IMR-90 (cell line): Measurements from ENCODE around the gene PAFAH1B1.

Experiments used
- CEBPB ChIP-seq: IDR thresholded peaks from 2 replicates; pipeline ENCODE4 v1.6.1; 2012; ENCODE audit warnings: low read depth, low read length, improper control_type of control experiment
- CHD1 ChIP-seq: IDR thresholded peaks from 2 replicates; pipeline ENCODE4 v1.6.1; 2012; ENCODE audit warnings: low read depth, low read length, improper control_type of control experiment
- CTCF ChIP-seq: conservative IDR thresholded peaks from 2 replicates; pipeline ENCODE4 v1.5.1; 2012; ENCODE audit warnings: mild to moderate bottlenecking, low read depth, low read length, improper control_type of control experiment
- ELK1 ChIP-seq: fragments of 150-350 bp; IDR thresholded peaks from 2 replicates; pipeline ENCODE4 v1.6.1; 2016; ENCODE audit warnings: low read depth, mild to moderate bottlenecking, low read length, moderate library complexity, borderline replicate concordance
- FOS ChIP-seq: fragments of 150-350 bp; IDR thresholded peaks from 2 replicates; pipeline ENCODE4 v1.6.1; 2016; ENCODE audit warnings: low read depth, low read length
- MAZ ChIP-seq: IDR thresholded peaks from 2 replicates; pipeline ENCODE4 v1.6.1; 2012; ENCODE audit warnings: low read depth, mild to moderate bottlenecking, low read length, improper control_type of control experiment, moderate library complexity, borderline replicate concordance
- MXI1 ChIP-seq: IDR thresholded peaks from 2 replicates; pipeline ENCODE4 v1.6.1; 2012; ENCODE audit warnings: low read depth, mild to moderate bottlenecking, low read length, moderate library complexity, borderline replicate concordance
- NFE2L2 ChIP-seq: fragments of 150-350 bp; IDR thresholded peaks from 2 replicates; pipeline ENCODE4 v1.6.1; 2016; ENCODE audit warnings: low read depth, mild to moderate bottlenecking, low read length
- POLR2A ChIP-seq: IDR thresholded peaks from 2 replicates; pipeline ENCODE4 v1.6.1; 2012; ENCODE audit warnings: mild to moderate bottlenecking, low read depth, low read length
- RAD21 ChIP-seq: IDR thresholded peaks from 2 replicates; pipeline ENCODE4 v1.6.1; 2012; ENCODE audit warnings: low read length, improper control_type of control experiment
- RFX5 ChIP-seq: IDR thresholded peaks from 2 replicates; pipeline ENCODE4 v1.8.0; 2012; ENCODE audit warnings: low read depth, mild to moderate bottlenecking, low read length, moderate library complexity
- SMC3 ChIP-seq: fragments of 150-350 bp; IDR thresholded peaks from 2 replicates; pipeline ENCODE4 v1.6.1; 2016; ENCODE audit warnings: low read depth, mild to moderate bottlenecking, antibody characterized with exemption, low read length, moderate library complexity

DNA sequence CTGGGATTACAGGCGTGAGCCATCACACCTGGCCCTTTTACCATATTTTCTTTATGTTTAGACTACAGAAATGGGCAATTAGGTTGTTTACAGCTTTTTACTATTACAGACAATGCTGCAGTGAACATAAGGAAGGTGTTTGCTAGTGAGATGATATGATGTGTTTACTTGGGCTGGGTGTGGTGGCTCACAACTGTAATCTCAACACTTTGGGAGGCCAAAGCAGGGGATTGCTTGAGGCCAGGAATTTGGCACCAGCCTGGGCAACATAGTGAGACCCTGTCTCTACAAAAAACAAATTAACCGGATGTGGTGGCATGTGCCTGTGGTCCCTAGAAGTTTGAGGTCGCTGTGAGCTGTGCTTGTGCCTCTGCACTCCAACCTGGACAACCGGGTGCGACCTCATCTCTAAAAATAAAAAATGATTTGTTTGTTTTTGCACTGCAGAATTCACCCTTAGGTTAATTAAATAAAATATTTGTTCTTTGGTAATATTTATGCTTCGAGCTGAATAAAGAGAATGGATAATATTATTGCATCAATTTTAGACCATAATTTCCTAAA, 15.0 kb downstream of the PAFAH1B1 start:
- TF ChIP-seq POLR2A (no peak), CTCF (no peak), NFE2L2 (no peak), RFX5 (no peak), ELK1 (no peak), CHD1 (no peak), RAD21 (no peak), SMC3 (no peak), MAZ (no peak), MXI1 (no peak), CEBPB (no peak), FOS (no peak)
